ENCODE measurements around the gene PDLIM7. TPM values are rescaled to one million over a fixed set of nuclear protein-coding genes. Genes with fewer than 3 reads are reported as not detected.
A peak's percentile ranks its signal among the peaks of the same experiment; 100 is the strongest.
"Not testable (repeated sequence)": the region's sequence is repeated elsewhere in the genome, so short reads cannot be mapped to it uniquely, and the experiment has no call there.

The PDLIM7 gene
- total and polyA plus RNA-seq, 7 donors, result 7.2 to 923 (median 274) TPM

DNA sequence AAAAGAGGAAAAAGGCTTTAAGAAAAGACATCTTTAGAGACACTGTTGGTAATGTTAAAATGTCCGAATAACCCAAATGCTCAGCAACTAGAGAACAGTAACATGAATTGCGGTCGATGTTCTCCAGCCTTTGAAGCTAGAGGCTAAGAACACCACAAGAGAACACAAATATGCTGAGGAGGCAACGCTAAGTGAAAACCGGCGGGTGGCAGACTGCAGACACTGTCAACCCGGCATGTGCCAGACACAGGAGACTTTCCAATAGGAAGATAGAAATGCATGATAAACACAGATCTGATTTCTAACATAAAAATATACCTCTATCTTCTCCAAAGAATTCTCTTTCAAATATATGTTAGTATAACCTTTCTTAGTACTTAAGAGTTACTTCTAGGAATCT, 37.7 kb upstream of the PDLIM7 start:
- WGBS, 2 donors, result 95 to 97% methylated on average over 7 of the region's 7 CpGs
- H3K27me3 ChIP-seq, result no peaks in the 10 kb centered on the region
- peak overlapping the region in 2 of 4 donors; percentile 2 to 83 for H3K27ac ChIP-seq
- H3K9me3 ChIP-seq, result no peaks in the 10 kb centered on the region
- no peak overlapping the region for H3K4me3 ChIP-seq
- TF ChIP-seq POLR2A (IDR thresholded peaks at IDR 0.05) (no peak), POLR2AphosphoS5 (IDR thresholded peaks at IDR 0.05) (no peak), EP300 (IDR thresholded peaks at IDR 0.05) (no peak)
- TF ChIP-seq, protein P1, sequence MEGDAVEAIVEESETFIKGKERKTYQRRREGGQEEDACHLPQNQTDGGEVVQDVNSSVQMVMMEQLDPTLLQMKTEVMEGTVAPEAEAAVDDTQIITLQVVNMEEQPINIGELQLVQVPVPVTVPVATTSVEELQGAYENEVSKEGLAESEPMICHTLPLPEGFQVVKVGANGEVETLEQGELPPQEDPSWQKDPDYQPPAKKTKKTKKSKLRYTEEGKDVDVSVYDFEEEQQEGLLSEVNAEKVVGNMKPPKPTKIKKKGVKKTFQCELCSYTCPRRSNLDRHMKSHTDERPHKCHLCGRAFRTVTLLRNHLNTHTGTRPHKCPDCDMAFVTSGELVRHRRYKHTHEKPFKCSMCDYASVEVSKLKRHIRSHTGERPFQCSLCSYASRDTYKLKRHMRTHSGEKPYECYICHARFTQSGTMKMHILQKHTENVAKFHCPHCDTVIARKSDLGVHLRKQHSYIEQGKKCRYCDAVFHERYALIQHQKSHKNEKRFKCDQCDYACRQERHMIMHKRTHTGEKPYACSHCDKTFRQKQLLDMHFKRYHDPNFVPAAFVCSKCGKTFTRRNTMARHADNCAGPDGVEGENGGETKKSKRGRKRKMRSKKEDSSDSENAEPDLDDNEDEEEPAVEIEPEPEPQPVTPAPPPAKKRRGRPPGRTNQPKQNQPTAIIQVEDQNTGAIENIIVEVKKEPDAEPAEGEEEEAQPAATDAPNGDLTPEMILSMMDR (IDR thresholded peaks at IDR 0.05), result no peak
- peaks cover 0 to 74% (median 59%) of the 10 kb centered on the region in 4 donors for H3K4me1 ChIP-seq
- intact Hi-C loops (cut with DNase I), result no loop called here
- DNase-seq, result peak; percentile 49
- H3K36me3 ChIP-seq, result peaks cover 15 to 77% (median 28%) of the 10 kb centered on the region in 4 donors

GRCh38 chr5:177534433-177534832, 37.0 kb upstream of the PDLIM7 start:
- 98% methylated on average over 7 of the region's 7 CpGs for WGBS, 2 donors
- H3K27me3 ChIP-seq; H3K9me3 ChIP-seq; H3K4me3 ChIP-seq; intact Hi-C loops (cut with DNase I): not testable (repeated sequence)
- DNase-seq, result peak; percentile 9
- H3K4me1 ChIP-seq, result peaks cover 0 to 67% (median 54%) of the 10 kb centered on the region in 4 donors
- peak overlapping the region in 1 of 4 donors; percentile 83 for H3K27ac ChIP-seq
- H3K36me3 ChIP-seq, result peaks cover 15 to 83% (median 33%) of the 10 kb centered on the region in 4 donors

GRCh38 chr5:177531209-177531940, 34.0 kb upstream of the PDLIM7 start:
- 88 to 93% methylated on average over 27 of the region's 27 CpGs for WGBS, 2 donors
- Histone ChIP-seq H3K4me1 (peaks cover 0 to 37% (median 23%) of the 10 kb centered on the region in 4 donors), H3K27me3 (no peaks in the 10 kb centered on the region), H3K9me3 (no peaks in the 10 kb centered on the region), H3K4me3 (no peak overlapping the region), H3K36me3 (peaks cover 35 to 94% (median 51%) of the 10 kb centered on the region in 4 donors), H3K27ac (peak overlapping the region in 2 of 4 donors; percentile 48 to 56)
- peak; percentile 58 for DNase-seq
- no peak for TF ChIP-seq EP300 (IDR thresholded peaks at IDR 0.05)
- no peak for TF ChIP-seq POLR2AphosphoS5 (IDR thresholded peaks at IDR 0.05)
- TF ChIP-seq POLR2A (IDR thresholded peaks at IDR 0.05), result no peak
- TF ChIP-seq, protein P1 (IDR thresholded peaks at IDR 0.05), result no peak
- intact Hi-C loops (cut with DNase I), result no loop called here

DNA sequence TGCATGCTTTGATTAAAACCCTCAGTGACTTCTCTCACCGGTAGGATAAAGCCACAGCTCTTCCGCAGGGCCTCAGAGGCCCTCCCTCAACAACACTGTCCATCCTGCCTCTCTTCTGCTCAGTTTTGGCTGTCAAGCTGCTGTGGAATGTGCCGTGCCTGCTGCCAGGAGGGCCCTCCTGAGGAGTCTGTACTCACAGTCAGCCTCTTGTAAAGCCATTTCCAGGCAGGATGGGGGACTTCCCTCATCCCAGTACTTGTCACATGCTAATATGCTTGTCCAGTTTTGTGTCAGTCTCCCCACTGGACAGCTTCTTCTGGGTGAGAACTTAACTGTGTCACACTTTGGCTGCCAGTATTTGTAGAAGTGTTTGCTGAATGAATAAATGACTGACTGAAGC, 33.2 kb upstream of the PDLIM7 start:
- Histone ChIP-seq H3K27ac (peak overlapping the region in 2 of 4 donors; percentile 48 to 56), H3K4me1 (peaks cover 0 to 29% (median 16%) of the 10 kb centered on the region in 4 donors), H3K27me3 (no peaks in the 10 kb centered on the region), H3K9me3 (no peaks in the 10 kb centered on the region), H3K4me3 (no peak overlapping the region), H3K36me3 (peaks cover 35 to 94% (median 50%) of the 10 kb centered on the region in 4 donors)
- TF ChIP-seq POLR2AphosphoS5 (IDR thresholded peaks at IDR 0.05), result no peak
- TF ChIP-seq EP300 (IDR thresholded peaks at IDR 0.05), result no peak
- TF ChIP-seq POLR2A (IDR thresholded peaks at IDR 0.05), result no peak
- TF ChIP-seq, protein P1 (IDR thresholded peaks at IDR 0.05), result no peak
- peak; percentile 35 for DNase-seq
- intact Hi-C loops (cut with DNase I), result no loop called here
- 84 to 86% methylated on average over 3 of the region's 3 CpGs for WGBS, 2 donors

- WGBS, 2 donors, result 89 to 94% methylated on average over 12 of the region's 12 CpGs
- H3K36me3 ChIP-seq, result peaks cover 38 to 95% (median 58%) of the 10 kb centered on the region in 4 donors
These were observed 32.1 kb upstream of the PDLIM7 start for GRCh38 chr5:177529247-177530203.

More at GRCh38 chr5:177529247-177530203, 32.1 kb upstream of the PDLIM7 start:
- H3K4me1 ChIP-seq, result peaks cover 0 to 19% (median 12%) of the 10 kb centered on the region in 4 donors
- intact Hi-C loops (cut with DNase I), result no loop called here
- no peaks in the 10 kb centered on the region for H3K27me3 ChIP-seq
- no peaks in the 10 kb centered on the region for H3K9me3 ChIP-seq
- no peak overlapping the region for H3K4me3 ChIP-seq
- peak; percentile 40 for DNase-seq
- H3K27ac ChIP-seq, result peak overlapping the region in 2 of 4 donors; percentile 48 to 56
- TF ChIP-seq POLR2AphosphoS5 (IDR thresholded peaks at IDR 0.05) (no peak), POLR2A (IDR thresholded peaks at IDR 0.05) (no peak), EP300 (IDR thresholded peaks at IDR 0.05) (no peak)
- TF ChIP-seq, protein P1 (IDR thresholded peaks at IDR 0.05), result no peak
